ENCODE measurements around the gene GLS. TPM values are rescaled to one million over a fixed set of nuclear protein-coding genes. Genes with fewer than 3 reads are reported as not detected.

The GLS gene
- total and polyA plus RNA-seq, 9 of the 15 experiments (the other 6 are each of a cell fraction or from before 2014, with no cell fraction given), result 13.7 to 77.5 (median 48.2) TPM

- ATAC-seq (no peak), FAIRE-seq (no peak), DNase-seq (ENCODE audit: extremely low read depth in 1 of 4, low spot score in 3 of 4) (no peak)
- no peak overlapping the region for H3K27ac ChIP-seq (ENCODE audit: extremely low read depth, low read depth, low read length)
- peaks cover 73% of the 10 kb centered on the region; the same call in 2 of the 3 replicates for H3K36me3 ChIP-seq (ENCODE audit: control insufficient read depth, insufficient read depth, low read length)
- in situ Hi-C loops (cut with MboI) (no loop called here), intact Hi-C loops (cut with micrococcal nuclease) (no loop called here)
- no peak overlapping the region for H3K9ac ChIP-seq (ENCODE audit: insufficient read depth in 1 of 2, low read depth in 2 of 2, low read length in 2 of 2)
- 100% methylated on average over 1 of the region's 1 CpG for WGBS (ENCODE audit: insufficient coverage, low coverage, missing lambda C conversion rate)
- no peaks in the 10 kb centered on the region for H3K9me3 ChIP-seq (replicated peaks; ENCODE audit: control insufficient read depth, insufficient read depth, low read depth, low read length)
- no peak overlapping the region for H3K4me3 ChIP-seq
- ChIA-PET CTCF (ENCODE audit: low intra/inter-chr PET ratio) (no interaction called here), POLR2A (no interaction called here)
- H2AFZ ChIP-seq (ENCODE audit: low read depth, low read length), result no peak overlapping the region
- H4K20me1 ChIP-seq (replicated peaks; ENCODE audit: control insufficient read depth, insufficient read depth, low read length), result no peaks in the 10 kb centered on the region
- no peak overlapping the region for H3K4me2 ChIP-seq (ENCODE audit: insufficient read depth, low read length)
- H3K27me3 ChIP-seq (ENCODE audit: control insufficient read depth in 2 of 2, insufficient read depth in 2 of 2, low read length in 2 of 2), result no peaks in the 10 kb centered on the region
- H3K9me1 ChIP-seq (ENCODE audit: control insufficient read depth, insufficient read depth, low read length), result no peaks in the 10 kb centered on the region
- H3K79me2 ChIP-seq (ENCODE audit: control insufficient read depth, insufficient read depth, low read length), result no peaks in the 10 kb centered on the region
- BruUV-seq (replicated peaks), result no TSS peak
- TF ChIP-seq ZNF436 (CRISPR knock-in tag; IDR thresholded peaks at IDR 0.05) (no peak), FIP1L1 (IDR thresholded peaks at IDR 0.05; ENCODE audit: low read depth, low read length, poor library complexity, severe bottlenecking) (no peak), MLX (CRISPR knock-in tag; conservative IDR thresholded peaks at IDR 0.05) (no peak), GTF2B (IDR thresholded peaks at IDR 0.05; ENCODE audit: extremely low read depth, insufficient read length) (no peak), MTA1 (IDR thresholded peaks at IDR 0.05; ENCODE audit: borderline replicate concordance) (no peak), KAT7 (CRISPR knock-in tag; IDR thresholded peaks at IDR 0.05; ENCODE audit: borderline replicate concordance) (no peak), GTF3C2 (IDR thresholded peaks at IDR 0.05; ENCODE audit: borderline replicate concordance, extremely low read depth, insufficient read length) (no peak), KDM4B (IDR thresholded peaks at IDR 0.05; ENCODE audit: borderline replicate concordance in 2 of 2, low read depth in 1 of 2) (no peak), EP300 (IDR thresholded peaks at IDR 0.05; ENCODE audit: low read length) (no peak), NR2C1 (IDR thresholded peaks at IDR 0.05) (no peak), NR2C1 (tag; IDR thresholded peaks at IDR 0.05) (no peak), KDM5B (IDR thresholded peaks at IDR 0.05; ENCODE audit: insufficient replicate concordance, low read depth, low read length) (no peak), ESRRB (CRISPR knock-in tag; IDR thresholded peaks at IDR 0.05; ENCODE audit: borderline replicate concordance) (no peak), ZNF140 (CRISPR knock-in tag; IDR thresholded peaks at IDR 0.05) (no peak), ZBTB17 (CRISPR knock-in tag; IDR thresholded peaks at IDR 0.05) (no peak), JUN (IDR thresholded peaks at IDR 0.05; ENCODE audit: borderline replicate concordance, low read depth, low read length) (no peak), JUN (CRISPR knock-in tag; IDR thresholded peaks at IDR 0.05; ENCODE audit: borderline replicate concordance) (no peak)
- H3K4me1 ChIP-seq (replicated peaks in 1 of 2; ENCODE audit: control insufficient read depth in 2 of 2, insufficient read depth in 2 of 2, low read length in 2 of 2), result no peaks in the 10 kb centered on the region
These were observed 23.3 kb downstream of the GLS start for GRCh38 chr2:190903693-190904450.

All from K562 (cell line).